AG09309 (cell line): ENCODE data around the gene FGF3.

ENCODE experiments used
- DNase-seq: peaks from one replicate; pipeline ENCODE4 v3.0.0-alpha.2; 2010; ENCODE audit warnings: low read depth
- H3K4me3 ChIP-seq: 2 replicates; pipeline ENCODE4 v1.5.1; 2011; ENCODE audit warnings: mild to moderate bottlenecking, low read depth, low read length, moderate library complexity; ENCODE audit not compliant: control insufficient read depth
- CTCF ChIP-seq: IDR thresholded peaks from 2 replicates; pipeline ENCODE4 v1.5.1; 2011; ENCODE audit warnings: mild to moderate bottlenecking, low read depth, low read length, inconsistent platforms; ENCODE audit not compliant: insufficient read depth, control insufficient read depth; ENCODE audit errors: missing control alignments

The FGF3 gene

GRCh38 chr11:69818231-69818602 is 999 bp downstream of the FGF3 start:
- H3K4me3 ChIP-seq = no peak overlapping the region
- no peak for DNase-seq
- no peak for TF ChIP-seq CTCF

- no peak for DNase-seq
- TF ChIP-seq CTCF = no peak
- H3K4me3 ChIP-seq = no peak overlapping the region
Measured at GRCh38 chr11:69817265-69818230, 1.7 kb downstream of the FGF3 start.

- no peak for TF ChIP-seq CTCF
- no peak for DNase-seq
- no peak overlapping the region for H3K4me3 ChIP-seq
Measured at GRCh38 chr11:69816671-69817070, 2.5 kb downstream of the FGF3 start.

GRCh38 chr11:69815973-69816372 is 3.2 kb downstream of the FGF3 start:
- H3K4me3 ChIP-seq = no peak overlapping the region
- TF ChIP-seq CTCF = no peak
- DNase-seq = no peak

GRCh38 chr11:69814902-69815301 is 4.3 kb downstream of the FGF3 start:
- H3K4me3 ChIP-seq = no peak overlapping the region
- no peak for DNase-seq
- no peak for TF ChIP-seq CTCF

GRCh38 chr11:69814411-69814810 is 4.8 kb downstream of the FGF3 start:
- no peak for DNase-seq
- no peak overlapping the region for H3K4me3 ChIP-seq
- TF ChIP-seq CTCF = no peak
